A673 (cell line): Measurements from ENCODE around the gene DNAH10. TPM values are rescaled to one million over a fixed set of nuclear protein-coding genes. Genes with fewer than 3 reads are reported as not detected.

ENCODE experiments used
- BruUV-seq: library from RNA; stranded (reverse); fragments of 400-500 nt; replicated peaks from 2 replicates; lab custom pipeline; 2021; lab: Mats Ljungman, UMichigan
- CTCF ChIA-PET: fragments of 300-600 bp; sonication (Branson Sonifier 250); formaldehyde crosslinking; loops from one replicate; lab custom pipeline; 2022; ENCODE audit warnings: antibody characterized with exemption; lab: Charles Lee
- POLR2A ChIA-PET: fragments of 300-600 bp; sonication (Branson Sonifier 250); formaldehyde crosslinking; loops from one replicate; lab custom pipeline; 2022; ENCODE audit warnings: antibody characterized with exemption; ENCODE audit not compliant: low non-redundant PET; lab: Charles Lee
- DNase-seq: peaks from one replicate; pipeline ENCODE4 v3.0.0-alpha.2; 2015; ENCODE audit warnings: low spot score
- H3K27ac ChIP-seq: fragments of 200-600 bp; sonication (generic); 2 replicates; pipeline ENCODE4 v1.5.1; 2016; ENCODE audit warnings: mixed run types, low read depth, mild to moderate bottlenecking, mixed read lengths, antibody characterized with exemption, low read length; ENCODE audit not compliant: poor library complexity, severe bottlenecking
- H3K27me3 ChIP-seq: fragments of 200-600 bp; sonication (generic); replicated peaks from 2 replicates; pipeline ENCODE4 v1.6.1; 2017; ENCODE audit warnings: mixed run types, low read depth, mild to moderate bottlenecking, mixed read lengths, antibody characterized with exemption, low read length; ENCODE audit not compliant: insufficient read depth, poor library complexity
- H3K36me3 ChIP-seq: fragments of 200-600 bp; sonication (generic); 2 replicates; pipeline ENCODE4 v1.6.1; 2016; ENCODE audit warnings: mixed run types, mild to moderate bottlenecking, mixed read lengths, antibody characterized with exemption, low read length; ENCODE audit not compliant: insufficient read depth, poor library complexity, severe bottlenecking
- H3K4me1 ChIP-seq: fragments of 200-600 bp; sonication (generic); 2 replicates; pipeline ENCODE4 v1.6.1; 2017; ENCODE audit warnings: mixed run types, mild to moderate bottlenecking, mixed read lengths, antibody characterized with exemption, low read length; ENCODE audit not compliant: insufficient read depth, poor library complexity, severe bottlenecking
- H3K4me3 ChIP-seq: fragments of 200-600 bp; sonication (generic); 2 replicates; pipeline ENCODE4 v1.5.1; 2016; ENCODE audit warnings: low read depth, mixed run types, mild to moderate bottlenecking, mixed read lengths, low read length; ENCODE audit not compliant: poor library complexity, severe bottlenecking
- H3K9me3 ChIP-seq: fragments of 200-600 bp; sonication (generic); 2 replicates; pipeline ENCODE4 v1.6.1; 2016; ENCODE audit warnings: mixed run types, low read depth, mild to moderate bottlenecking, mixed read lengths, antibody characterized with exemption, low read length; ENCODE audit not compliant: poor library complexity, severe bottlenecking
- CTCF ChIP-seq: fragments of 300-800, 200-600 bp; sonication (generic); conservative IDR thresholded peaks from 2 replicates; pipeline ENCODE4 v1.5.1; 2017; ENCODE audit warnings: low read depth, mild to moderate bottlenecking, antibody characterized with exemption, low read length, moderate library complexity, mixed read lengths
- EZH2 ChIP-seq: fragments of 200-600 bp; sonication (generic); IDR thresholded peaks from 2 replicates; pipeline ENCODE4 v1.6.1; 2017; ENCODE audit warnings: borderline replicate concordance, low read depth, mild to moderate bottlenecking, mixed read lengths, antibody characterized with exemption, low read length; ENCODE audit not compliant: poor library complexity, severe bottlenecking
- intact Hi-C: fragments of 100-400 bp; cut with micrococcal nuclease; formaldehyde crosslinking; loops from one replicate; pipeline ENCODE4 v1.10.0; 2022; ENCODE audit not compliant: unreplicated experiment
- total RNA-seq: library from RNA; stranded (reverse); gene quantifications from 2 replicates; pipeline ENCODE4 v1.2.3, GENCODE V29; 2021

The DNAH10 gene
- total RNA-seq, 1 experiment from 2014 or later: 1.1 TPM

GRCh38 chr12:123832052-123832451 is 70.0 kb downstream of the DNAH10 start:
- Histone ChIP-seq H3K27me3 (no peaks in the 10 kb centered on the region), H3K27ac (no peak overlapping the region), H3K4me3 (no peak overlapping the region), H3K36me3 (no peaks in the 10 kb centered on the region), H3K9me3 (peaks cover 7% of the 10 kb centered on the region), H3K4me1 (no peaks in the 10 kb centered on the region)
- DNase-seq: no peak
- CTCF ChIA-PET: no interaction called here
- intact Hi-C loops: no loop called here
- POLR2A ChIA-PET: no interaction called here
- TF ChIP-seq EZH2 (no peak), CTCF (no peak)
- BruUV-seq: no TSS peak

GRCh38 chr12:123833830-123834229 is 71.7 kb downstream of the DNAH10 start:
- H3K4me3 ChIP-seq: no peak overlapping the region
- H3K4me1 ChIP-seq: no peaks in the 10 kb centered on the region
- no TSS peak for BruUV-seq
- no peak overlapping the region for H3K27ac ChIP-seq
- ChIA-PET CTCF (no interaction called here), POLR2A (no interaction called here)
- H3K27me3 ChIP-seq: no peaks in the 10 kb centered on the region
- H3K9me3 ChIP-seq: no peaks in the 10 kb centered on the region
- H3K36me3 ChIP-seq: no peaks in the 10 kb centered on the region
- DNase-seq: no peak
- no peak for TF ChIP-seq CTCF
- TF ChIP-seq EZH2: no peak
- intact Hi-C loops: no loop called here

- DNase-seq: no peak
- ChIA-PET CTCF (no interaction called here), POLR2A (no interaction called here)
- H3K4me1 ChIP-seq: no peaks in the 10 kb centered on the region
- H3K36me3 ChIP-seq: no peaks in the 10 kb centered on the region
- BruUV-seq: no TSS peak
- intact Hi-C loops: no loop called here
- no peak overlapping the region for H3K4me3 ChIP-seq
- TF ChIP-seq EZH2 (no peak), CTCF (no peak)
- H3K27me3 ChIP-seq: no peaks in the 10 kb centered on the region
- no peak overlapping the region for H3K27ac ChIP-seq
- no peaks in the 10 kb centered on the region for H3K9me3 ChIP-seq
Observed at GRCh38 chr12:123834845-123835244, 72.7 kb downstream of the DNAH10 start.
